ENCODE results near the gene CITED4. TPM values are rescaled to one million over a fixed set of nuclear protein-coding genes. Genes with fewer than 3 reads are reported as not detected.
A peak's percentile ranks its signal among the peaks of the same experiment; 100 is the strongest.

The CITED4 gene
- total and polyA plus RNA-seq, 9 of the 15 experiments (the other 6 are each of a cell fraction or from before 2014, with no cell fraction given), result 0.11 to 1.2 (median 0.17) TPM; not detected in 2

DNA sequence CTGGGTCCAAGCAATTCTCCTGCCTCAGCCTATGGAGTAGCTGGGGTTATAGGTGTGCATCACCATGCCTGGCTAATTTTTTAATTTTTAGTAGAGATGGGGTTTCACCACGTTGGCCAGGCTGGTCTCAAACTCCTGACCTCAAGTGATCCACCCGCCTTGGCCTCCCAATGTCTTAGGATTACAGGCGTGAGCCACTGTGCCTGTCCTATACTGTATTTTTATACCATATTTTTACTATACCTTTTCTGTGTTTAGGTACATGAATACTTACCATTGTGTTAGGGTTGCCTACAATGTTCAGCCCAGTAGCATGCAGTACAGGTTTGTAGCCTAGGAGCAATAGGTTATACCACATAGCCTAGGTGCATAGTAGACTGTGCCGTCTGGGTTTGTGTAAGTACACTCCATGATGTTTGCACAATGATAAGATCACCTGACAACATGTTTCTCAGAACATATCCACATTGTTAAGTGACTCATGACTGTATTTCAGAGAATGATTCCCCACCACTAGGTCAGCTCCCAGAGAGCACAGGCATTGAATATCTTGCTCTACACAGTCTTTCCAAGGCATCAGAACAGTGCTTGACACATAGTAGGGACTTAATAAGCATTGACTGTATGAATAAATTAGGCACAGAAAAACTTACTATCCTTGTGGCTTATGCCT lies 6.0 kb upstream of the CITED4 start (continued):
- TF ChIP-seq, protein P1, sequence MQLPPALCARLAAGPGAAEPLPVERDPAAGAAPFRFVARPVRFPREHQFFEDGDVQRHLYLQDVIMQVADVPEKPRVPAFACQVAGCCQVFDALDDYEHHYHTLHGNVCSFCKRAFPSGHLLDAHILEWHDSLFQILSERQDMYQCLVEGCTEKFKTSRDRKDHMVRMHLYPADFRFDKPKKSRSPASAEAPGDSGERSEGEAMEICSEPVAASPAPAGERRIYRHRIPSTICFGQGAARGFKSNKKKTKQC (CRISPR knock-in tag; IDR thresholded peaks at IDR 0.05), result no peak
- TF ChIP-seq PHB (CRISPR knock-in tag; IDR thresholded peaks at IDR 0.05) (no peak), ZNF717 (CRISPR knock-in tag; IDR thresholded peaks at IDR 0.05) (no peak), ZNF274 (IDR thresholded peaks at IDR 0.05; ENCODE audit: borderline replicate concordance, low read depth, low read length) (no peak), TEAD1 (CRISPR knock-in tag; IDR thresholded peaks at IDR 0.05) (peak in 1 of 2 experiments; percentile 50; a peak in 2 of 4 replicates), NCOR1 (IDR thresholded peaks at IDR 0.05) (peak; percentile 68), RBM25 (IDR thresholded peaks at IDR 0.05; ENCODE audit: low read depth, low read length, severe bottlenecking) (no peak), IRF9 (tag; IDR thresholded peaks at IDR 0.05) (no peak; the same call in 1 of the 2 replicates), ZNF75A (CRISPR knock-in tag; IDR thresholded peaks at IDR 0.05) (no peak), ZNF347 (CRISPR knock-in tag; IDR thresholded peaks at IDR 0.05; ENCODE audit: low read depth) (no peak), PTTG1 (tag; IDR thresholded peaks at IDR 0.05; ENCODE audit: low read depth) (no peak), ZNF395 (CRISPR knock-in tag; IDR thresholded peaks at IDR 0.05) (peak; percentile 56; the same call in 1 of the 2 replicates), AFF1 (IDR thresholded peaks at IDR 0.05; ENCODE audit: low read depth in 1 of 2, partially characterized antibody in 2 of 2) (peak in 1 of 2 experiments; percentile 69)
- TF ChIP-seq, protein P2, sequence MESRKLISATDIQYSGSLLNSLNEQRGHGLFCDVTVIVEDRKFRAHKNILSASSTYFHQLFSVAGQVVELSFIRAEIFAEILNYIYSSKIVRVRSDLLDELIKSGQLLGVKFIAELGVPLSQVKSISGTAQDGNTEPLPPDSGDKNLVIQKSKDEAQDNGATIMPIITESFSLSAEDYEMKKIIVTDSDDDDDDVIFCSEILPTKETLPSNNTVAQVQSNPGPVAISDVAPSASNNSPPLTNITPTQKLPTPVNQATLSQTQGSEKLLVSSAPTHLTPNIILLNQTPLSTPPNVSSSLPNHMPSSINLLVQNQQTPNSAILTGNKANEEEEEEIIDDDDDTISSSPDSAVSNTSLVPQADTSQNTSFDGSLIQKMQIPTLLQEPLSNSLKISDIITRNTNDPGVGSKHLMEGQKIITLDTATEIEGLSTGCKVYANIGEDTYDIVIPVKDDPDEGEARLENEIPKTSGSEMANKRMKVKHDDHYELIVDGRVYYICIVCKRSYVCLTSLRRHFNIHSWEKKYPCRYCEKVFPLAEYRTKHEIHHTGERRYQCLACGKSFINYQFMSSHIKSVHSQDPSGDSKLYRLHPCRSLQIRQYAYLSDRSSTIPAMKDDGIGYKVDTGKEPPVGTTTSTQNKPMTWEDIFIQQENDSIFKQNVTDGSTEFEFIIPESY (CRISPR knock-in tag; IDR thresholded peaks at IDR 0.05), result 0 out of 2 replicates have a peak, but pooled peaks have one; percentile 29
- TF ChIP-seq, protein P3, sequence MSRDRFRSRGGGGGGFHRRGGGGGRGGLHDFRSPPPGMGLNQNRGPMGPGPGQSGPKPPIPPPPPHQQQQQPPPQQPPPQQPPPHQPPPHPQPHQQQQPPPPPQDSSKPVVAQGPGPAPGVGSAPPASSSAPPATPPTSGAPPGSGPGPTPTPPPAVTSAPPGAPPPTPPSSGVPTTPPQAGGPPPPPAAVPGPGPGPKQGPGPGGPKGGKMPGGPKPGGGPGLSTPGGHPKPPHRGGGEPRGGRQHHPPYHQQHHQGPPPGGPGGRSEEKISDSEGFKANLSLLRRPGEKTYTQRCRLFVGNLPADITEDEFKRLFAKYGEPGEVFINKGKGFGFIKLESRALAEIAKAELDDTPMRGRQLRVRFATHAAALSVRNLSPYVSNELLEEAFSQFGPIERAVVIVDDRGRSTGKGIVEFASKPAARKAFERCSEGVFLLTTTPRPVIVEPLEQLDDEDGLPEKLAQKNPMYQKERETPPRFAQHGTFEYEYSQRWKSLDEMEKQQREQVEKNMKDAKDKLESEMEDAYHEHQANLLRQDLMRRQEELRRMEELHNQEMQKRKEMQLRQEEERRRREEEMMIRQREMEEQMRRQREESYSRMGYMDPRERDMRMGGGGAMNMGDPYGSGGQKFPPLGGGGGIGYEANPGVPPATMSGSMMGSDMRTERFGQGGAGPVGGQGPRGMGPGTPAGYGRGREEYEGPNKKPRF (IDR thresholded peaks at IDR 0.05; ENCODE audit: low read depth, low read length), result no peak

Measured in K562 (cell line).